GM19238 (cell line): ENCODE data around the gene APAF1.
"Not testable (repeated sequence)": the region's sequence is repeated elsewhere in the genome, so short reads cannot be mapped to it uniquely, and the experiment has no call there.

Source experiments
- DNase-seq: peaks from one replicate; pipeline ENCODE4 v3.0.0; 2011; ENCODE audit warnings: low spot score; ENCODE audit not compliant: insufficient read length

Gene APAF1

GRCh38 chr12:98644712-98645571, at the start of gene APAF1, which contains the start of gene IKBIP:
Gene APAF1 (plus strand): TSS chr12:98645290. CDS start chr12:98648360, 3,070 bp downstream.
Gene IKBIP (minus strand): TSS chr12:98644788. CDS start chr12:98644701, 87 bp downstream.
- DNase-seq = peak; percentile 79

GRCh38 chr12:98597313-98597712, 47.8 kb upstream of the APAF1 start:
- DNase-seq = not testable (repeated sequence)

- no peak for DNase-seq
Measured at GRCh38 chr12:98601924-98602323, 43.2 kb upstream of the APAF1 start.

GRCh38 chr12:98606359-98606988, 38.6 kb upstream of the APAF1 start:
- DNase-seq = no peak

GRCh38 chr12:98610596-98610995, 34.5 kb upstream of the APAF1 start:
- DNase-seq = no peak

GRCh38 chr12:98612696-98613334, 32.3 kb upstream of the APAF1 start:
- peak; percentile 32 for DNase-seq

GRCh38 chr12:98618952-98619351, 26.1 kb upstream of the APAF1 start:
- DNase-seq = no peak

- DNase-seq = peak; percentile 10
Measured at GRCh38 chr12:98635657-98636323, 9.3 kb upstream of the APAF1 start.

- no peak for DNase-seq
Measured at GRCh38 chr12:98637068-98637467, 8.0 kb upstream of the APAF1 start.

- no peak for DNase-seq
Measured at GRCh38 chr12:98638009-98638408, 7.1 kb upstream of the APAF1 start.

GRCh38 chr12:98639491-98639890, 5.6 kb upstream of the APAF1 start:
- DNase-seq = no peak

- not testable (repeated sequence) for DNase-seq
Measured at GRCh38 chr12:98642801-98643200, 2.3 kb upstream of the APAF1 start.

- DNase-seq = no peak
Measured at GRCh38 chr12:98644433-98644711, 718 bp upstream of the APAF1 start.

GRCh38 chr12:98645572-98646067, 530 bp downstream of the APAF1 start:
- DNase-seq = peak; percentile 9

GRCh38 chr12:98646294-98647090, 1.4 kb downstream of the APAF1 start:
- no peak for DNase-seq

GRCh38 chr12:98651328-98651727, 6.2 kb downstream of the APAF1 start:
- no peak for DNase-seq

- peak; percentile 9 for DNase-seq
Measured at GRCh38 chr12:98653866-98654493, 8.9 kb downstream of the APAF1 start.

GRCh38 chr12:98656289-98657101, 11.4 kb downstream of the APAF1 start:
- no peak for DNase-seq

GRCh38 chr12:98660521-98660920, 15.4 kb downstream of the APAF1 start:
- DNase-seq = no peak
